ENCODE measurements around the gene RAB17. TPM values are rescaled to one million over a fixed set of nuclear protein-coding genes. Genes with fewer than 3 reads are reported as not detected.
"Not testable (repeated sequence)": the region's sequence is repeated elsewhere in the genome, so short reads cannot be mapped to it uniquely, and the experiment has no call there.

The RAB17 gene
- total and polyA plus RNA-seq, 10 donors = 0.24 to 2.2 (median 0.67) TPM; not detected in 3

- H3K4me1 ChIP-seq = peaks cover 0 to 19% (median 8%) of the 10 kb centered on the region in 6 donors
- DNase-seq = no peak
Measured at GRCh38 chr2:237598468-237599208, 8.1 kb upstream of the RAB17 start.

GRCh38 chr2:237597196-237598145 lies 6.9 kb upstream of the RAB17 start:
- WGBS, 5 donors = 83 to 89% (median 87%) methylated on average over 29 of the region's 29 CpGs
- H3K4me3 ChIP-seq = no peak overlapping the region
- intact Hi-C loops (cut with DNase I; ENCODE audit: low total_unique reads) = no loop called here
- no peak for DNase-seq
- H3K4me1 ChIP-seq = peaks cover 0 to 8% (median 0%) of the 10 kb centered on the region in 6 donors
- H3K27ac ChIP-seq = no peak overlapping the region
- no peaks in the 10 kb centered on the region for H3K36me3 ChIP-seq
- no peak for TF ChIP-seq POLR2A (IDR thresholded peaks at IDR 0.05)
- TF ChIP-seq POLR2AphosphoS5 (IDR thresholded peaks at IDR 0.05) = no peak
- no peak for TF ChIP-seq CTCF (IDR thresholded peaks at IDR 0.05 in 8 of 11, conservative IDR thresholded peaks at IDR 0.05 in 3 of 11)
- H3K27me3 ChIP-seq (replicated peaks in 1 of 7) = no peaks in the 10 kb centered on the region
- no peaks in the 10 kb centered on the region for H3K9me3 ChIP-seq

More at GRCh38 chr2:237598468-237599208, 8.1 kb upstream of the RAB17 start:
- no peaks in the 10 kb centered on the region for H3K9me3 ChIP-seq
- H3K4me3 ChIP-seq = no peak overlapping the region
- H3K36me3 ChIP-seq = no peaks in the 10 kb centered on the region
- no peaks in the 10 kb centered on the region for H3K27me3 ChIP-seq (replicated peaks in 1 of 7)
- intact Hi-C loops (cut with DNase I; ENCODE audit: low total_unique reads) = no loop called here
- WGBS, 5 donors = 78 to 95% (median 89%) methylated on average over 14 of the region's 14 CpGs
- TF ChIP-seq POLR2AphosphoS5 (IDR thresholded peaks at IDR 0.05) = no peak
- TF ChIP-seq CTCF (IDR thresholded peaks at IDR 0.05 in 8 of 11, conservative IDR thresholded peaks at IDR 0.05 in 3 of 11) = no peak
- TF ChIP-seq POLR2A (IDR thresholded peaks at IDR 0.05) = no peak
- no peak overlapping the region for H3K27ac ChIP-seq

- DNase-seq = no peak
- Histone ChIP-seq H3K4me3 (no peak overlapping the region), H3K36me3 (no peaks in the 10 kb centered on the region), H3K27ac (no peak overlapping the region), H3K27me3 (replicated peaks in 1 of 7) (no peaks in the 10 kb centered on the region), H3K9me3 (no peaks in the 10 kb centered on the region), H3K4me1 (peaks cover 0 to 8% (median 2%) of the 10 kb centered on the region in 6 donors)
- no peak for TF ChIP-seq POLR2A (IDR thresholded peaks at IDR 0.05)
- no peak for TF ChIP-seq CTCF (IDR thresholded peaks at IDR 0.05 in 8 of 11, conservative IDR thresholded peaks at IDR 0.05 in 3 of 11)
- no peak for TF ChIP-seq POLR2AphosphoS5 (IDR thresholded peaks at IDR 0.05)
- intact Hi-C loops (cut with DNase I; ENCODE audit: low total_unique reads) = no loop called here
- WGBS, 5 donors = 77 to 88% (median 82%) methylated on average over 9 to 13 of the region's 13 CpGs
Measured at GRCh38 chr2:237596520-237597195, 6.1 kb upstream of the RAB17 start.

- H3K36me3 ChIP-seq; DNase-seq; H3K4me3 ChIP-seq; H3K9me3 ChIP-seq; H3K27me3 ChIP-seq (replicated peaks in 1 of 7); H3K27ac ChIP-seq; intact Hi-C loops (cut with DNase I; ENCODE audit: low total_unique reads): not testable (repeated sequence)
- 85 to 97% (median 92%) methylated on average over 4 to 5 of the region's 5 CpGs for WGBS, 5 donors
- peaks cover 0 to 15% (median 7%) of the 10 kb centered on the region in 6 donors for H3K4me1 ChIP-seq
Measured at GRCh38 chr2:237595829-237596519, 5.4 kb upstream of the RAB17 start.

All from spleen (tissue), 11 donors.